HUDEP-2 (cell line): Measurements from ENCODE around the gene HLTF.

ENCODE experiments used
- DNase-seq, 76 experiments: peaks; one replicate each; lab custom pipeline; 2025; ENCODE audit not compliant: unreplicated experiment in 76 of 76; lab: John Stamatoyannopoulos, UW

Gene HLTF

DNA sequence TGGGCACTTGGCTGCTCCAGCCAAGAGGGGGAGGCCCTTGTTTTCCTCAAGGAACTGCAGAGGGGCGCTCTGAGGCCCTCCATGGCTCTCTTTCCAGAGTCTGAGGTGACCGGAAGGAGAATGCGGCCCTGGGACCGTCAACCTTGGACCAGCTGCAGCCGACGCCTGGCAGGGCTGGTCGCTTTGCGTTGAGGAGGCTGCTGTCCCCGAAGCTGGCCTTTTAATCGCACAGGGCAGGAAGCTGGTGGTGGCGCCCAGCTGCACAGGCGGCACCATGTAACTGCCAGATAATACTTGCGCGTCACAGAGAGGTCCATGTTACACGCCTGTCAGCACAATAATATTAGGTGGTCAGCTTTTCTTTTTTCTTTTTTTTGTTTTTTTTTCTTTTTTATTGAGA is 875 bp upstream of the HLTF start:
- DNase-seq, result peak in 52 of 76 experiments; percentile 4 to 67 (median 40)

DNA sequence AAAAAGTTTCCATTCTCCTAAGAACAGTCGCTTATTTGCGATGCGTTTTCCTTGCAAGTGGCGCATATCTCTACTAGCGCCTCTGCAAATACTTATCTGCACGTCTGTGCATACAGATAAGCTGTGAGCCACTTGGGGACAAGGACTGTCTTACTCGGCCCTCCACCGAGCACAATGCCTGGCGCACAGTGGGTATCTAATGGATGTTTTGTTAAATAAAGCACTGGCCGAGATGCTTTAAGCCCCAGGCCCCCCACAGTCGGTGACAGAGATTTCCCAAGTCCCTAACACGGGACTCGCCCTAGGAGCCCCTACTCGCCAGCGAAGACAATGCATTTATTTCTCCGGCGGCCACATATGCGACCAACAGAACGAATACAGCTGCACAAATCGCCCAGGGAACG is 503 bp downstream of the HLTF start:
- peak in 74 of 76 experiments; percentile 32 to 91 (median 71) for DNase-seq

- DNase-seq, result no peak
Measured at GRCh38 chr3:149081772-149082171, 4.6 kb downstream of the HLTF start.

DNA sequence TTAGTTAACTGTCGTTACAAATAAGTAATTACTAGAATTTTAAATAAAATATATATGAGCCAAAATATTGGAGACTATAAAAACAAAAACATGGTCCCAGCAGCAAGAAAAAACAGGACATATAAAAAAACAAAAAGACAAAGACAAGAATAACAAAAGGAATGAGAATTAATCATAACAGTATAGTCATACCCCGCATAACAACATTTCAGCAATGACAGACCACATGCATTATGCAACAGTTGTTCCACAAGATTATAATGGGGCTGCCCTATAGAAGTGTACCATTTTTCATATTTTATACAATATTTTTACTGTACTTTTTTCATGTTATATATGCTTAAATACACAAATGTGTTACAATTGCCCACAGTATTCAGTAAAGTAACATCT is 5.6 kb downstream of the HLTF start:
- peak in 1 of 76 experiments; percentile 4 for DNase-seq

DNA sequence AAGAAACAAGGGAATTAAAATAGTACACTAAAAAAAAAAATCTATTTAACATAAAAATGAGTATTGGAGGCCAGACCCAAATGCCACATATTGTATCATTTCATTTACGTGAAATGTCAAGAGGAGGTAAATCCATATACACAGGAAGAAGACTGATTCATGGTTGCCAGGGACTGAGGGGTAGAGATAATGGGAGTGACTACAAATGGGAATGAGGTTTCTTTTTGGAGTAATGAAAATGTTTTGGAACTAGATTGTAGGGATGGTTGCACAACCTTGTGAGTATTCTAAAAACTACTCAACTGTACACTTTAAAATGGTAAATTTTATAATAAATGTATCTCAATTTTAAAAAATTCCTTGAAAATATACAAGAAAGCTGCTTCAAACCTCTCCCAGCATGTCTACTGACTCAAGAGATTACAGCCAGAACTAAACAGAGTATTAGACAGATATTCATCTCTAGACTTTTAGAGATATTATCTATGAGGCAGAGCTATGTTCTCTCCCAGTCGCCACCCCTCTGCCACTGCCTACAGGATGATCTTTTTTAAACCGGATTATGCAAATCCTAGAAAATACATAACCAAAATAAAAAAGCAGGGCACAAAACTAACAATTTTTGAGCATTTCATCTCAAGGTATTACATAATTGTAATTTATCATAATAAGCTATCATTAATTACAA is 6.2 kb downstream of the HLTF start:
- DNase-seq, result no peak

- DNase-seq, result no peak
Measured at GRCh38 chr3:149077628-149078027, 8.7 kb downstream of the HLTF start.

DNA sequence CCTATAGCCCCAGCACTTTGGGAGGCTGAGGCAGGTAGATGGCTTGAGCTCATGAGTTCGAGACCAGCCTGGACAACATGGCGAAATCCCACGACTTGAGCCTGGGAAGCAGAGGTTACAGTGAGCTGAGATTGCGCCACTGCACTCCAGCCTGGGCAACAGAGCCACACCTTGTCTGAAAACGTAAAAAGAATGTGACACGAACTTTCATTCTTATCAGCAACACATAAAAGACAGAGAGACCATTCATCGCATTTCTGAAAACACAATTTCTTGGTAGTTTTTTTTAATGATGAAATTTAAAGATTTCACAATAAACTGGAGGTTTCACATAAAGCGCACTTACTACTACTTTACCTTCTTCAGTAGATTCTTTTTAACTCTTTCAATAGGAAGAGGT is 18.4 kb downstream of the HLTF start:
- no peak for DNase-seq

DNA sequence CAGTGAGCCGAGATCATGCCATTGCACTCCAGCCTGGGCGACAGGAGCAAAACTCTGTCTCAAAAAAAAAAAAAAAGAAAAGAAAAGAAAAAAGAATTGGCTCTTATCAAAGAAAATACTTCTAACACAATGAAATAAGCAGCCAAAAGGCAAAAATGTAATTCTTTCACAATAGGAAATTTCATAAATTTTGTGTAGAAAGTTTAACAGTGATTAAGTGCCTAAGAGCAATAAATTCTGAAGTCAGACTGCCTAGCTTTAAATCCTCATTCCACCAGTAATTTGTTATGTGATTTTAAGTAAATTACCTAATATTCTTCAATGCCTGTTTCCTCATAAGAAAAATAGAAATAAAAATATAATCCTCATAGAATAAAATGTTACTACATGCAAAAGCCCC is 24.6 kb downstream of the HLTF start:
- DNase-seq, result no peak

DNA sequence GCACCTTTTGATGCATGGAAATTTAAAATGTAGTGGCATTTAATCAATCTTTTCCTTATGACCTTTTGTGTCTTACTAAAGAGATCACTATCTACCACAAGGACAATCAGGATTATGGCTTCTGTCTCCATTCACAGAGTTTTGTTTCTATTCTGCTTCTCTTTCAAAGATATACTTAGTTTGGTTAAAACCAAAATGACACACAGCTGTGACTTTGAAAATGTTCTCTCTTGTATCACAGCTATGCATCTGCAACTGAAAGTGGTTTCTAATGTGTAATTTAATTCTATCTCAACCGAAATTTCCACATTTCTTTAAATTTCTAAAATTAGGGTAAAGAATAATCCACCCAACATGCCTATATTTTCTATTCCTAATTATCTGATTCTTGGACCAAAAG is 27.7 kb downstream of the HLTF start:
- no peak for DNase-seq

GRCh38 chr3:149058198-149058597 is 28.1 kb downstream of the HLTF start:
- DNase-seq, result no peak

DNA sequence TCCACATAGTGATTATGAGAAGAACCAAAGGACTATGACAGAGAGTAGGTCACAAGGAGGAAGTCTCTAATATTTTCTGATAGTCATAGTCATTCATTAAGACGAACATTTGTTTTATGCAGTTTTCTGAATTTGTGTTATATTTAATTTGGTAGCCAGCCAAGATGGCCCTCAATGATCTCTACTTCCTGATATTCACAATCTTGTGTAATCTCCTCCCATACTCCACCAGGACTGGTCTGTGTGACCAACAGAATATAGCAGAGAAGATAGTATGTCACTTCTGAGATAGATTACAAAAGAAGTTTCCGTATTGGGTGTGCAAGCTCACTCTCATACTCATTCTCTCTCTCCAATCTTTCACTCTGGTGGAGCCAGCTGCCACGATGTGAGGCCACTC is 30.8 kb downstream of the HLTF start:
- DNase-seq, result no peak

GRCh38 chr3:149044339-149045083 is 41.8 kb downstream of the HLTF start:
- DNase-seq, result no peak

DNA sequence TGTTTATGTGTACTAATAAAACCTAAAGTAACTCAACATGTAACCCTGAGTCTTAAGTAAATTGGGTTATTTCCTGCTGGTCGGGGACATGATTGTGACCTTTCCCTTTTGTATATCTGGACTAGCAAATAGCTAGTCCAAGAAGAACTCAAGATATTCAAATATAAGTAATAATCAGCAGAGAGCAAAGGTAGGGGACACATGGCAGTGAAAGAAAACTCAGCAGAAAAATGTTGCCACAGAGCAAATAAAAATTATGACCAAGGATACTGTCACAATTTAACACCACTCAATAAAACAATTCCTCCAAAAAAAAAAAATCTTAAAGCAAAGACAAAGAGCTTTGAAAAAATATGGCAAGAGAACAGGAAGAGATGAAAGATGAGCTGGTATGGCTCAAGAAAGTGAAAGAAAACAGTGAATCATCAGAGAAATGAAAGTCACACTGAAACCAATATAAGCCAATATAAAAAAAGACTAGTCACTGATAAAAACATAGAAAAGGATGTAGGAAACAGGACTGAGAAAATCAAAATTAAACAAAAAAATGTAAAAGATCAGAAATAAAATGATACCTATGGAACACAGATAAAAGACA is 43.4 kb downstream of the HLTF start:
- no peak for DNase-seq

DNA sequence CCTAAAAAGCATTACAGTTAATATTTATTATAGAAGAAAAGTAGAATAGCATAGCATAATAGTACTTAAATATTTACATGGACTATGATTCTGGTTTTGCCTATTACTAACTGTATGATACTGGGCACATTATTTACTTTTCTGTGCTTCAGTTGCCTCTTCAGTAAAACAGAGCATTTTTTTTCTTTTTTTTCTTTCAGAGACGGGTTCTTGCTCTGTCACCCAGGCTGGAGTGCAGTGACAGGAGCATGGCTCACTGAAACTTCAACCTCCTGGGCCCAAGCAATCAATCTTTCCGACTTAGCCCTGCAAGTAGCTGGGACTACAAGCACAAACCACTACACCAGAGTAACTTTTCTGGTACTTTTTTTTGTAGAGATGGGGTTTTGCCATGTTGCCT is 48.0 kb downstream of the HLTF start:
- no peak for DNase-seq

GRCh38 chr3:149037684-149038083 is 48.6 kb downstream of the HLTF start:
- DNase-seq, result no peak

- DNase-seq, result no peak
Measured at GRCh38 chr3:149031096-149031495, 55.2 kb downstream of the HLTF start.

DNA sequence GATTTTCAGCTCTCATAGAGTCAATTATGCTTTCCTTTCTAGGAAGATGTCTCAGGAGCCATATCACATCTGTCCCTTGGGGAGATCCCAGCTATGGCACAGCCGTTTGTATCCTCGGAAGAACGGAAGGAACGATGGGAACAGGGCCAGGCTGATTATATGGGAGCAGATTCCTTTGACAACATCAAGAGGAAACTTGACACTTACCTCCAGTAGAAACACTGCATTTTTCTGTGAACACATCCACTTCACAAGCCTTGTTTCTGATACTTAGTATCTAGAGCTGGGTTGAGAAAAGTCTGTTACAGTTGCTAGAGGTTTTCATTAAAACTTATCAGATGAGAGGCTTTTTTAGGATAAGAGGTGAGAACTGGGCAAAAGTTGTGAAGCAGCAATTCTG is 59.6 kb downstream of the HLTF start:
- no peak for DNase-seq

DNA sequence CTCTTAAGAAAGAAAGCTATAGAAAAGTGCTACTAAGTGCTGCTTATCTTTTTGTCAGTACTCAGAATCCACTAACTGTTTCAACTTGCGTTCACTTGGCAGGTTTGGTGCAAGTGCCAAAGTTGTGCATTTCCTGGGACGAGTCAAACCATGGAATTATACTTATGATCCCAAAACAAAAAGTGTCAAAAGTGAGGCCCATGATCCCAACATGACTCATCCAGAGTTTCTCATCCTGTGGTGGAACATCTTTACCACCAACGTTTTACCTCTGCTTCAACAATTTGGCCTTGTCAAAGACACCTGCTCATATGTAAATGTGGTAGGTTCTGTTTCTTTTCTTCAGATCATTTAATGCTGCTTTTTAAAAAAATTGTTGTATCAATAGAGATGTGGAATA is 62.4 kb downstream of the HLTF start:
- no peak for DNase-seq

- no peak for DNase-seq
Measured at GRCh38 chr3:149021830-149022229, 64.5 kb downstream of the HLTF start.

- no peak for DNase-seq
Measured at GRCh38 chr3:149020839-149021252, 65.5 kb downstream of the HLTF start.

DNA sequence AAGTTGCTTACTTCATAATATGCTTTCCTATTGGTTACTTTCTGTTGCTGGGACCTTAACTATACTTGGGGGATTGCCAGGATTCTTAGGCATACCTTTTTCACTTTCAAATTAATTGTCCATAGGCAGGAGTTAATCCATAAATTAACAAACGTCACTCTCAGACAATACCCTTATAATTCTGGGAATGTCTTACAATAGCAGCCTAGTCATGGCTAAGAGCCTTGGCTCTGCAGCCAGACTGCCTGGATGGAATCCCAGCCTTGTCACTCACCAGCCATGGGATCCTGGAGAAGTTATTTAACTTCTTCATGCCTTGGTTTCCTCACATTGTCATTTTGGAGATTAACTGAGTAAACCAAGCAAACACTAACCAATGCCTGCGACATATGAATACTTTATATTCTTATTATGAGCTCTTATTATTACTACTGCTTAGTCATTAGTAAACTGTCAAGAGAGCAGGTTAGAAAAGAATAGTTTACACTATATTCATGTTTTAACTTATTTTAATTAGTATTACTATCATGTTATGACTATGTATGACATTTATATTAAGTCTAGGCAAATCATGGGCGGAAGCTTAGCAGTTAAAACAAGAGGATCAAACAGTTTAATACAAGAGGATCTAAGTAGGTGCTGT is 66.0 kb downstream of the HLTF start:
- DNase-seq, result no peak

- no peak for DNase-seq
Measured at GRCh38 chr3:149019580-149019979, 66.8 kb downstream of the HLTF start.
